Hepatocyte (in vitro differentiated cells): ENCODE measurements around the gene GMDS. TPM values are rescaled to one million over a fixed set of nuclear protein-coding genes. Genes with fewer than 3 reads are reported as not detected.

ENCODE experiments used
- DNase-seq: peaks from one replicate; pipeline ENCODE4 v3.0.0-alpha.2; 2016; ENCODE audit warnings: low spot score
- H2AFZ ChIP-seq: fragments of 200-600 bp; sonication (generic); 2 replicates; pipeline ENCODE4 v1.6.0; 2016; ENCODE audit warnings: antibody characterized with exemption, mild to moderate bottlenecking
- H3K27ac ChIP-seq: fragments of 200-600 bp; sonication (generic); 2 replicates; pipeline ENCODE4 v1.5.1; 2016; ENCODE audit warnings: mild to moderate bottlenecking
- H3K27me3 ChIP-seq: fragments of 200-600 bp; sonication (generic); 2 replicates; pipeline ENCODE4 v1.6.1; 2016
- H3K36me3 ChIP-seq: fragments of 200-600 bp; sonication (generic); replicated peaks from 2 replicates; pipeline ENCODE4 v1.5.1; 2016; ENCODE audit warnings: low read depth; ENCODE audit not compliant: insufficient read depth
- H3K4me1 ChIP-seq: fragments of 200-600 bp; sonication (generic); 2 replicates; pipeline ENCODE4 v1.5.1; 2016; ENCODE audit warnings: mild to moderate bottlenecking, moderate library complexity; ENCODE audit not compliant: insufficient read depth
- H3K4me2 ChIP-seq: fragments of 200-600 bp; sonication (generic); 2 replicates; pipeline ENCODE4 v1.6.0; 2016
- H3K4me3 ChIP-seq: fragments of 200-600 bp; sonication (generic); 2 replicates; pipeline ENCODE4 v1.5.1; 2016; ENCODE audit warnings: mild to moderate bottlenecking
- H3K79me2 ChIP-seq: fragments of 200-600 bp; sonication (generic); 2 replicates; pipeline ENCODE4 v1.6.0; 2017; ENCODE audit warnings: mild to moderate bottlenecking
- H3K9me2 ChIP-seq: fragments of 200-600 bp; sonication (generic); replicated peaks from 2 replicates; pipeline ENCODE4 v1.6.0; 2017; ENCODE audit warnings: mild to moderate bottlenecking; ENCODE audit not compliant: insufficient read depth
- H3K9me3 ChIP-seq: fragments of 200-600 bp; sonication (generic); 2 replicates; pipeline ENCODE4 v1.5.1; 2016; ENCODE audit warnings: low read depth, mild to moderate bottlenecking
- H4K20me1 ChIP-seq: fragments of 200-600 bp; sonication (generic); 2 replicates; pipeline ENCODE4 v1.6.0; 2016; ENCODE audit warnings: mild to moderate bottlenecking; ENCODE audit not compliant: insufficient read depth, poor library complexity, severe bottlenecking
- CTCF ChIP-seq: fragments of 200-600 bp; sonication (generic); IDR thresholded peaks from 2 replicates; pipeline ENCODE4 v1.5.1; 2016; ENCODE audit warnings: antibody characterized with exemption, mild to moderate bottlenecking; ENCODE audit not compliant: poor library complexity
- EZH2 ChIP-seq: fragments of 200-600 bp; sonication (generic); IDR thresholded peaks from 2 replicates; pipeline ENCODE4 v1.6.1; 2016; ENCODE audit warnings: antibody characterized with exemption, mild to moderate bottlenecking, borderline replicate concordance
- EZH2phosphoT487 ChIP-seq: fragments of 200-600 bp; sonication (generic); IDR thresholded peaks from one replicate; pipeline ENCODE4 v1.6.1; 2018; ENCODE audit warnings: antibody characterized with exemption, mild to moderate bottlenecking, low read depth, moderate library complexity; ENCODE audit not compliant: unreplicated experiment, severe bottlenecking
- WGBS: methylation state at CpG from one replicate; pipeline ENCODE4 v1.1.6; 2016; ENCODE audit warnings: low lambda C conversion rate; ENCODE audit errors: missing lambda C conversion rate; 5-methylcytosine and 5-hydroxymethylcytosine counted together
- polyA plus RNA-seq: library from polyadenylated mRNA; unstranded; fragments of >200 nt; fragmentation: Nextera tagmentation; extraction: Ambion mirVana; gene quantifications from 2 replicates; pipeline ENCODE4 v1.2.1, GENCODE V29; 2016
- total RNA-seq: library from RNA; depleted of rRNA; stranded (reverse); fragments of >200 nt; gene quantifications from 2 replicates; pipeline ENCODE4 v1.2.3, GENCODE V29; 2014

Gene GMDS
- total and polyA plus RNA-seq, 2 experiments from 2014 or later, result 20.7 to 32.6 TPM

DNA sequence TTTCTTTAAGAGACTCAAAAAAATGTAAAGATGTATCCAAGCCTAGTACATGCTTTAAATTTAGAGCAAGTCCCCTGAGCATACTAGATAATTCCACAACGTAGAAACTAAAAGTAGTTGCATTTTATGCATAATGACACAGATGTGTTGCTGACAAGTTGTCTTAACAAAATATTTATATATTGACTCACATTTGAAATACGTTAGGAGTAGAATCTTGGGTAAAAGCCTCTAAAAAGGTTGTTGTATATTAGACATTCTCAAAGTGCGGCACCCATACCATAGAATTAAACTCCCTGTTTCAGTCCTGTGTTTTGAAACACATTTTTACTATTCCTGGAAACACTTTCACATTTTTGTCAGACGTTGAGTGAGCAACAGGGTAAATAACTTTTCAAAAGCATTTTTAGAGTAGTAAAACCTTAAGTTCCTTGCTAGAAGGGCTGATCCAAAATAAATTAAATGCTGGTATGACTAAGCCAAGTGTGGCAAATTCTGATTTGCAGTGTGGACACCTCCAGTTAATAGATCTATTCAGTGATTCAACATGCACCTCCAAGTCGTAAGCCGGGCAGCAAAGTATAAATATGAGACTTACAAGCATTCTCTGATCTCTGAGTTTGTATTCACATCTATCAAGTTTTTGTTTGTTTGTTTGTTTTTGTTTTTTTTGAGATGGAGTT is 97.5 kb downstream of the GMDS start:
- H3K9me3 ChIP-seq, result no peaks in the 10 kb centered on the region
- 69% methylated on average over 6 of the region's 6 CpGs for WGBS
- no peak overlapping the region for H3K4me3 ChIP-seq
- H3K4me1 ChIP-seq, result no peaks in the 10 kb centered on the region
- peaks cover 8% of the 10 kb centered on the region for H3K79me2 ChIP-seq
- no peaks in the 10 kb centered on the region for H3K27me3 ChIP-seq
- no peaks in the 10 kb centered on the region for H3K9me2 ChIP-seq
- H3K27ac ChIP-seq, result no peak overlapping the region
- no peak for DNase-seq
- H2AFZ ChIP-seq, result no peak overlapping the region
- TF ChIP-seq EZH2 (no peak), CTCF (no peak), EZH2phosphoT487 (no peak)
- no peak overlapping the region for H3K4me2 ChIP-seq
- no peaks in the 10 kb centered on the region for H4K20me1 ChIP-seq
- H3K36me3 ChIP-seq, result no peaks in the 10 kb centered on the region

- WGBS, result 97% methylated on average over 5 of the region's 5 CpGs
- no peak overlapping the region for H3K27ac ChIP-seq
- DNase-seq, result no peak
- H3K79me2 ChIP-seq, result peaks cover 7% of the 10 kb centered on the region
- H3K9me2 ChIP-seq, result no peaks in the 10 kb centered on the region
- no peak overlapping the region for H3K4me3 ChIP-seq
- no peaks in the 10 kb centered on the region for H3K27me3 ChIP-seq
- H4K20me1 ChIP-seq, result no peaks in the 10 kb centered on the region
- H3K36me3 ChIP-seq, result no peaks in the 10 kb centered on the region
- TF ChIP-seq EZH2phosphoT487, result no peak
- no peak for TF ChIP-seq EZH2
- no peak for TF ChIP-seq CTCF
- H3K4me1 ChIP-seq, result no peaks in the 10 kb centered on the region
- no peak overlapping the region for H2AFZ ChIP-seq
- no peak overlapping the region for H3K4me2 ChIP-seq
- no peaks in the 10 kb centered on the region for H3K9me3 ChIP-seq
Measured at GRCh38 chr6:2147261-2147660, 98.1 kb downstream of the GMDS start.

GRCh38 chr6:2144210-2144609 is 101.2 kb downstream of the GMDS start:
- Histone ChIP-seq H3K4me1 (no peaks in the 10 kb centered on the region), H3K79me2 (peaks cover 9% of the 10 kb centered on the region), H3K36me3 (no peaks in the 10 kb centered on the region), H3K9me3 (no peaks in the 10 kb centered on the region), H3K9me2 (no peaks in the 10 kb centered on the region), H3K4me2 (no peak overlapping the region), H3K27ac (no peak overlapping the region), H3K4me3 (no peak overlapping the region), H4K20me1 (no peaks in the 10 kb centered on the region), H2AFZ (no peak overlapping the region), H3K27me3 (no peaks in the 10 kb centered on the region)
- 95% methylated on average over 4 of the region's 4 CpGs for WGBS
- TF ChIP-seq EZH2phosphoT487 (no peak), CTCF (no peak), EZH2 (no peak)
- DNase-seq, result no peak
